ENCODE measurements around the gene KRTAP20-2. TPM values are rescaled to one million over a fixed set of nuclear protein-coding genes. Genes with fewer than 3 reads are reported as not detected.

The KRTAP20-2 gene
- polyA plus RNA-seq, 1 donor: not detected

DNA sequence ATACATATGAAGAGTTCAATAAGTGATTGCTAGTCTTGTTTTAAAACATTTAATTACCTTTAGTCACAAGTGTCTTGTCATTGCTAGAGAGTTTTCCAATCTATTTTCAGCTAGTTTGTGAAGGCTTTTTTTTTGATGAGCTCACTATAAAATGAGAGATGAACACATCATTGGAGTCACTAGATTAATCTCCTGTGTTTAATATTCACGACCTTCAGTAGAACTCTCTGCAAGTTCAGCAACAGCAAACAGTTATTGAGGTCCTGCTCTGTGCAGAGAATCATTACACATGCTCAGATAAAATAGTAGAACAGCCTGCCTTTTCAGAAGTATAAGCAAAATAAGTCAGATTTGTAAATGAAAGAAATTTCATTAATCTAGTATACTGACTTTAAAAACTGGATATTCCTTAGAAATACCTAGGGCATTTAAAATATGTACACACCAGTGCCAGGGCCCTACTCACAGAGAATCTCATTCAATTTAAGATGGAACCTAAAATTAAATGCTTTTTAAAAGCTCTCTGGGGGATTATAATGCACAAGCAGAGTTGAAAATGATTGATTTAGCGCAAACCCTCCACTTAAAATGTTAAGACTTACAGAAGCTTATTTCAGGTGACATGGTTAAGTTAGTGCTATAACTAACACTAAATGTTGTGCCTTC is 38.1 kb downstream of the KRTAP20-2 start:
- Histone ChIP-seq H3K27ac (ENCODE audit: low read length) (no peak overlapping the region), H3K4me1 (ENCODE audit: control insufficient read depth, insufficient read depth, low read length) (no peaks in the 10 kb centered on the region), H3K36me3 (ENCODE audit: control insufficient read depth, insufficient read depth, low read length) (no peaks in the 10 kb centered on the region), H3K4me3 (ENCODE audit: low read length) (no peak overlapping the region), H3K9me3 (ENCODE audit: control insufficient read depth, low read depth, low read length) (no peaks in the 10 kb centered on the region), H3K27me3 (ENCODE audit: control insufficient read depth, insufficient read depth, low read length) (no peaks in the 10 kb centered on the region)
- WGBS (ENCODE audit: insufficient coverage, low lambda C conversion rate): 100% methylated on average over 1 of the region's 2 CpGs
- DNase-seq: no peak

DNA sequence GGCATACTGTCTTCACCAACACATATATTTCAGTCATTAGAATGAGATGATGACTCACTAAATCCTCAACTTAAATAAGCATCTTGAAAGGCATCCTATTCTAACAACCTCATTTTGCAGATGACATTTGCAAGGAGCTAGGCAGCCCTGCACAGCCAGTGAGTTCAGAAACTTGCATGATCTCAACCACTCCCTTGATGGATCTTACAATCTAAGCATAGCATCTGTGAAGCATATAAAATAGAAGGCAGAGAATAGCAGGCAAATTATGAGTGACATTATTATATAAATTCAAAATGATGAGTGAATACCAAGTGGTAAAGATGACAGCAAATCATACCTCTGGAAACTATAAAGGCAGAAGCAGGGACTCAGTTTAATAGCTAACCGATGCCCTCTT is 39.3 kb downstream of the KRTAP20-2 start:
- H3K36me3 ChIP-seq (ENCODE audit: control insufficient read depth, insufficient read depth, low read length): no peaks in the 10 kb centered on the region
- no peak for DNase-seq
- no CpG with 5 or more reads among the region's 1 CpG for WGBS (ENCODE audit: insufficient coverage, low lambda C conversion rate)
- no peak overlapping the region for H3K4me3 ChIP-seq (ENCODE audit: low read length)
- H3K9me3 ChIP-seq (ENCODE audit: control insufficient read depth, low read depth, low read length): no peaks in the 10 kb centered on the region
- no peaks in the 10 kb centered on the region for H3K27me3 ChIP-seq (ENCODE audit: control insufficient read depth, insufficient read depth, low read length)
- no peak overlapping the region for H3K27ac ChIP-seq (ENCODE audit: low read length)
- no peaks in the 10 kb centered on the region for H3K4me1 ChIP-seq (ENCODE audit: control insufficient read depth, insufficient read depth, low read length)

DNA sequence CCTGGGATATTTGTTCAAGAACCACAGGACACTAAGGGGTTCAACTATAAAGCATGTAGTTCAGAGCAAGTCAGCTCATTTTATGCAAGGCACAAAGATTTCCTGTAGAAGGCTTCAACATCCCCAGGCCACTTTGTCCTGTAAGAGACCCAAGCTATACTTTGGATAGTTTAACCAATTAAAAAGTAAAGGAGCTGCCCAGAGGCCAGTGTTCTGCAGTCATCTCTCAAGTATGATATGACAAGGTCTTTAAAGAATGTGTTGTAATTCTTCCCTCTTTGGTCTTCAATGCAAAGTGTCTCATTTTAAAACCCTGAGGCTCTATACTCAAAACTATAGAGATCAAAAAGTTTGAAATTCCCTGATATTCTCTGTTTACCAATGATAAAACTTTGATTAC is 41.7 kb downstream of the KRTAP20-2 start:
- H3K27ac ChIP-seq (ENCODE audit: low read length): no peak overlapping the region
- no peak for DNase-seq
- no peaks in the 10 kb centered on the region for H3K4me1 ChIP-seq (ENCODE audit: control insufficient read depth, insufficient read depth, low read length)
- H3K9me3 ChIP-seq (ENCODE audit: control insufficient read depth, low read depth, low read length): no peaks in the 10 kb centered on the region
- no peak overlapping the region for H3K4me3 ChIP-seq (ENCODE audit: low read length)
- no peaks in the 10 kb centered on the region for H3K27me3 ChIP-seq (ENCODE audit: control insufficient read depth, insufficient read depth, low read length)
- H3K36me3 ChIP-seq (ENCODE audit: control insufficient read depth, insufficient read depth, low read length): no peaks in the 10 kb centered on the region

- Histone ChIP-seq H3K36me3 (ENCODE audit: control insufficient read depth, insufficient read depth, low read length) (no peaks in the 10 kb centered on the region), H3K27me3 (ENCODE audit: control insufficient read depth, insufficient read depth, low read length) (no peaks in the 10 kb centered on the region), H3K9me3 (ENCODE audit: control insufficient read depth, low read depth, low read length) (no peaks in the 10 kb centered on the region), H3K4me1 (ENCODE audit: control insufficient read depth, insufficient read depth, low read length) (no peaks in the 10 kb centered on the region), H3K4me3 (ENCODE audit: low read length) (no peak overlapping the region), H3K27ac (ENCODE audit: low read length) (no peak overlapping the region)
- WGBS (ENCODE audit: insufficient coverage, low lambda C conversion rate): no CpG with 5 or more reads among the region's 1 CpG
- DNase-seq: no peak
Observed at GRCh38 chr21:30680586-30680985, 45.6 kb downstream of the KRTAP20-2 start.

- no peak overlapping the region for H3K4me3 ChIP-seq (ENCODE audit: low read length)
- H3K27ac ChIP-seq (ENCODE audit: low read length): no peak overlapping the region
- no peaks in the 10 kb centered on the region for H3K9me3 ChIP-seq (ENCODE audit: control insufficient read depth, low read depth, low read length)
- DNase-seq: no peak
- H3K4me1 ChIP-seq (ENCODE audit: control insufficient read depth, insufficient read depth, low read length): no peaks in the 10 kb centered on the region
- WGBS (ENCODE audit: insufficient coverage, low lambda C conversion rate): 87% methylated on average over 5 of the region's 6 CpGs
- H3K27me3 ChIP-seq (ENCODE audit: control insufficient read depth, insufficient read depth, low read length): no peaks in the 10 kb centered on the region
- H3K36me3 ChIP-seq (ENCODE audit: control insufficient read depth, insufficient read depth, low read length): no peaks in the 10 kb centered on the region
Observed at GRCh38 chr21:30684506-30684905, 49.5 kb downstream of the KRTAP20-2 start.

Other genes starting within 250 kb of the KRTAP20-2 start
- not detected for gene KRTAP13-1, start 239.2 kb upstream of the KRTAP20-2 start, polyA plus RNA-seq
- gene KRTAP13-3, start 209.3 kb upstream of the KRTAP20-2 start, polyA plus RNA-seq: not detected
- not detected for gene KRTAP13-4, start 205.0 kb upstream of the KRTAP20-2 start, polyA plus RNA-seq
- not detected for gene KRTAP15-1, start 194.9 kb upstream of the KRTAP20-2 start, polyA plus RNA-seq
- gene KRTAP19-1, start 154.8 kb upstream of the KRTAP20-2 start, polyA plus RNA-seq: not detected
- not detected for gene KRTAP19-2, start 147.8 kb upstream of the KRTAP20-2 start, polyA plus RNA-seq
- not detected for gene KRTAP19-3, start 143.2 kb upstream of the KRTAP20-2 start, polyA plus RNA-seq
- gene KRTAP19-4, start 138.0 kb upstream of the KRTAP20-2 start, polyA plus RNA-seq: not detected
- not detected for gene KRTAP19-5, start 133.1 kb upstream of the KRTAP20-2 start, polyA plus RNA-seq
- not detected for gene KRTAP19-6, start 93.3 kb upstream of the KRTAP20-2 start, polyA plus RNA-seq
- not detected for gene KRTAP19-7, start 73.9 kb upstream of the KRTAP20-2 start, polyA plus RNA-seq
- not detected for gene KRTAP22-2, start 44.8 kb upstream of the KRTAP20-2 start, polyA plus RNA-seq
- gene KRTAP6-3, start 42.8 kb upstream of the KRTAP20-2 start, polyA plus RNA-seq: not detected
- not detected for gene KRTAP6-2, start 36.3 kb upstream of the KRTAP20-2 start, polyA plus RNA-seq
- not detected for gene KRTAP22-1, start 34.1 kb upstream of the KRTAP20-2 start, polyA plus RNA-seq
- gene KRTAP6-1, start 21.3 kb upstream of the KRTAP20-2 start, polyA plus RNA-seq: not detected
- gene KRTAP20-1, start 18.8 kb upstream of the KRTAP20-2 start, polyA plus RNA-seq: not detected
- gene KRTAP20-4, start 14.6 kb upstream of the KRTAP20-2 start, polyA plus RNA-seq: not detected
- gene KRTAP20-3, start 7.7 kb downstream of the KRTAP20-2 start, polyA plus RNA-seq: not detected
- gene KRTAP21-3, start 83.6 kb downstream of the KRTAP20-2 start, polyA plus RNA-seq: not detected
- gene KRTAP21-2, start 112.1 kb downstream of the KRTAP20-2 start, polyA plus RNA-seq: not detected
- gene KRTAP21-1, start 120.2 kb downstream of the KRTAP20-2 start, polyA plus RNA-seq: not detected
- gene KRTAP8-1, start 178.1 kb downstream of the KRTAP20-2 start, polyA plus RNA-seq: not detected
- not detected for gene KRTAP7-1, start 194.6 kb downstream of the KRTAP20-2 start, polyA plus RNA-seq
- not detected for gene KRTAP11-1, start 246.4 kb downstream of the KRTAP20-2 start, polyA plus RNA-seq